Measurements from ENCODE around the gene RNF220. TPM values are rescaled to one million over a fixed set of nuclear protein-coding genes. Genes with fewer than 3 reads are reported as not detected.

The RNF220 gene
- total RNA-seq, 2 experiments from 2014 or later = 81.8 to 94.1 TPM

DNA sequence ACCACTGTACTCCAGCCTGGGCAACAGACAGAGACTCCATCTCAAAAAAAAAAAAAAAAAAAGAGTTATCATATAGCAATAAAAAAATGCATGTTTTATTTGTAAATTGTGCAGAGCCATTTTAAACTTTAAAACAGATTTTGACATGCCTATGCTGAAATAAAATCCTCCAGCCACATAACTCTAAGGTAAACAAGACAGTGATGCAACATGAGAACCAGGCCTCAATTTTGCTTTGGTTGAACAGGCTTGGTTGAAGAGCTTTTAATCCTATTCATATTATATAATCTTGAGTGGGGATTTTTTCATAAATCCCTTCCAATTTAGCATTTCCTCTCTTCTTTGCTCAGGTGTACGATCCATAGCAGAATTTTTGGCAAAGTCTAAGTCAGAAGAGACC, 295.5 kb downstream of the RNF220 start:
- CTCF ChIA-PET = interaction anchor here (1.0 kb wide), 1 partner anchor 13 kb away, joined by 4 read pairs; no protein-coding TSS in a partner anchor
- Mint-ChIP-seq H3K4me3 (no peak overlapping the region), H3K4me1 (peaks cover 19% of the 10 kb centered on the region), H3K9me3 (ENCODE audit: low read depth) (no peaks in the 10 kb centered on the region), H3K27me3 (no peaks in the 10 kb centered on the region), H3K27ac (no peak overlapping the region), H3K36me3 (peaks cover 2% of the 10 kb centered on the region)
- ATAC-seq (no peak), DNase-seq (no peak)

DNA sequence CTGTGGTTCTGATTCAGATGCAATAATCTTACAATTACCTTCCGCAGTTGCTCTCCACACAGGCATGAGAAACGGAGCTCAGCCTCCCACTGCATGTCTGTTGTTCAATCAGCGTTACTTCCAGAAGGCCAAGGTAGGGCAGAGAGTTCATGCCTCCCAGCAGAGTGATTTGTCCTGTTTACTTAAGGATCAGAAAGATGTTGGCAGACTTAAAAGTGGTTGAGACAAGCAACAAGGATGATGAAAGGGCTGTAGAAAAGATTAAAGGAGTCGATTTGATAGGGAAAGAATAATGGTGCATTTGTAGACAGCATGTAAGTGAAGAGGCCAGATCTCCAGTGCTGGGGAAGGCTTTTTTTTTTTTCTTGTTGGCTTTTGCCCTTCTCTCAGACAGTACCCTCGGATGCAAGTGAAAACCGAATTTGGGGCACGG, 296.1 kb downstream of the RNF220 start:
- H3K4me3 Mint-ChIP-seq = no peak overlapping the region
- H3K27ac Mint-ChIP-seq = no peak overlapping the region
- DNase-seq (no peak), ATAC-seq (no peak)
- H3K36me3 Mint-ChIP-seq = peaks cover 2% of the 10 kb centered on the region
- no peaks in the 10 kb centered on the region for H3K9me3 Mint-ChIP-seq (ENCODE audit: low read depth)
- CTCF ChIA-PET = interaction anchor here (1.0 kb wide), 1 partner anchor 14 kb away, joined by 4 read pairs; no protein-coding TSS in a partner anchor
- H3K27me3 Mint-ChIP-seq = no peaks in the 10 kb centered on the region
- H3K4me1 Mint-ChIP-seq = peaks cover 18% of the 10 kb centered on the region

Small RNA genes within 50 kb of the gene (microRNA-seq; reads per million reads assigned to microRNA genes)
- gene MIR5584 = not detected

Other genes with a start within 250 kb of the RNF220 start
- gene DMAP1, start 191.8 kb upstream of the RNF220 start, total RNA-seq = 10 to 100 TPM; 36.9 to 44.1 TPM
- gene ERI3, start 50.0 kb upstream of the RNF220 start, total RNA-seq = 10 to 100 TPM; 27.2 to 30.4 TPM

Data from activated CD8-positive, alpha-beta memory T cell treated with anti-CD3 and anti-CD28 coated beads, Interleukin-2, amount 10 ng/mL, durations not matched to agents 7 days and 5 days (primary cell).